H1 (cell line): ENCODE results near the gene ACVR2A. TPM values are rescaled to one million over a fixed set of nuclear protein-coding genes. Genes with fewer than 3 reads are reported as not detected.

Source experiments
- CTCF ChIA-PET: fragments of 300-600 bp; sonication (Branson Sonifier 250); formaldehyde crosslinking; loops from one replicate; lab custom pipeline; 2021; ENCODE audit not compliant: partially characterized antibody; lab: Charles Lee
- POLR2A ChIA-PET: fragments of 300-600 bp; sonication (Branson Sonifier 250); formaldehyde crosslinking; loops from one replicate; lab custom pipeline; 2021; ENCODE audit warnings: inconsistent platforms; ENCODE audit not compliant: partially characterized antibody; lab: Charles Lee
- DNase-seq, 2 experiments: peaks; one replicate each; pipeline versions ENCODE4 v3.0.0 to v3.0.0-alpha.2; 2010 to 2022; ENCODE audit warnings: low spot score in 2 of 2, low read depth in 1 of 2, mixed read lengths in 1 of 2
- FAIRE-seq: peaks from 2 replicates; lab custom pipeline; 2011; peaks lifted over from hg19 to GRCh38; lab: Jason Lieb, UNC
- H2AFZ ChIP-seq: 2 replicates; pipeline ENCODE4 v1.8.1; 2012; ENCODE audit warnings: low read length, inconsistent platforms
- H2AK5ac ChIP-seq: 2 replicates; pipeline ENCODE4 v1.6.1; 2013; ENCODE audit warnings: low read depth, low read length
- H2BK120ac ChIP-seq: replicated peaks from 2 replicates; pipeline ENCODE3; 2013; ENCODE audit warnings: low read depth, low read length, inconsistent platforms
- H2BK12ac ChIP-seq: 2 replicates; pipeline ENCODE4 v1.6.1; 2013; ENCODE audit warnings: low read depth, low read length
- H2BK15ac ChIP-seq: 2 replicates; pipeline ENCODE4 v1.6.1; 2013; ENCODE audit warnings: low read length
- H2BK20ac ChIP-seq: 2 replicates; pipeline ENCODE4 v1.6.1; 2013; ENCODE audit warnings: low read length
- H2BK5ac ChIP-seq: 2 replicates; pipeline ENCODE4 v1.6.1; 2013; ENCODE audit warnings: low read depth, low read length
- H3K14ac ChIP-seq: 2 replicates; pipeline ENCODE4 v1.6.1; 2013; ENCODE audit warnings: inconsistent platforms; ENCODE audit not compliant: insufficient read length
- H3K18ac ChIP-seq: 2 replicates; pipeline ENCODE4 v1.6.1; 2013; ENCODE audit warnings: low read length; ENCODE audit errors: extremely low read depth
- H3K23ac ChIP-seq: 2 replicates; pipeline ENCODE4 v1.6.1; 2013; ENCODE audit warnings: inconsistent platforms; ENCODE audit not compliant: insufficient read length
- H3K23me2 ChIP-seq: 2 replicates; pipeline ENCODE4 v1.6.1; 2013; ENCODE audit warnings: low read depth, low read length
- H3K27ac ChIP-seq: 2 replicates; pipeline ENCODE4 v1.6.1; 2011; ENCODE audit warnings: low read depth, low read length, inconsistent platforms
- H3K27me3 ChIP-seq, 4 experiments: replicated peaks in 1 of 4; 1 replicate in 1 of 4; 2 replicates in 3 of 4; pipeline versions ENCODE4 v1.6.1 to v1.8.1; 2011 to 2013; ENCODE audit warnings: low read length in 3 of 4, mild to moderate bottlenecking in 3 of 4, inconsistent platforms in 2 of 4, mixed read lengths in 2 of 4, moderate library complexity in 1 of 4; ENCODE audit not compliant: control insufficient read depth in 3 of 4, insufficient read depth in 3 of 4; ENCODE audit errors: extremely low read depth in 1 of 4
- H3K36me3 ChIP-seq, 4 experiments: 2 replicates each; pipeline versions ENCODE4 v1.6.1 to v1.8.1; 2011 to 2013; ENCODE audit warnings: mild to moderate bottlenecking in 4 of 4, low read length in 3 of 4, moderate library complexity in 2 of 4, control low read depth in 1 of 4, inconsistent platforms in 1 of 4; ENCODE audit not compliant: insufficient read depth in 4 of 4, control insufficient read depth in 2 of 4
- H3K4ac ChIP-seq: replicated peaks from 2 replicates; pipeline ENCODE3; 2013; ENCODE audit warnings: low read length, low read depth, mixed read lengths, inconsistent platforms; ENCODE audit not compliant: insufficient read length
- H3K4me1 ChIP-seq, 4 experiments: replicated peaks in 1 of 4; 1 replicate in 1 of 4; 2 replicates in 3 of 4; pipeline versions ENCODE4 v1.6.1 to v1.8.1; 2011 to 2013; ENCODE audit warnings: low read length in 3 of 4, inconsistent platforms in 2 of 4, mixed read lengths in 1 of 4; ENCODE audit not compliant: insufficient read depth in 4 of 4, control insufficient read depth in 3 of 4
- H3K4me2 ChIP-seq, 2 experiments: 2 replicates each; pipeline versions ENCODE4 v1.6.1 to v1.8.1; 2011 to 2013; ENCODE audit warnings: low read depth in 2 of 2, low read length in 2 of 2, control low read depth in 1 of 2, inconsistent platforms in 1 of 2, mild to moderate bottlenecking in 1 of 2; ENCODE audit not compliant: insufficient read depth in 1 of 2
- H3K4me3 ChIP-seq, 4 experiments: fragments of 200-600, 300-600 bp in 1 of 4; sonication (generic), shearing (Covaris generic), sonication (Bioruptor Twin) in 1 of 4; 2 replicates each; pipeline versions ENCODE4 v1.5.1 to v1.8.1; 2011 to 2016; ENCODE audit warnings: low read length in 4 of 4, low read depth in 3 of 4, control low read depth in 2 of 4, inconsistent platforms in 2 of 4, mild to moderate bottlenecking in 2 of 4, mixed read lengths in 1 of 4, moderate library complexity in 1 of 4; ENCODE audit not compliant: insufficient read depth in 2 of 4; ENCODE audit errors: extremely low read depth in 1 of 4
- H3K56ac ChIP-seq: replicated peaks from 2 replicates; pipeline ENCODE3; 2013; ENCODE audit warnings: low read depth, mild to moderate bottlenecking, mixed read lengths, low read length, inconsistent platforms; ENCODE audit not compliant: insufficient read length
- H3K79me1 ChIP-seq: 2 replicates; pipeline ENCODE4 v1.6.1; 2013; ENCODE audit warnings: low read depth, low read length, control low read depth
- H3K79me2 ChIP-seq, 2 experiments: 2 replicates each; pipeline versions ENCODE4 v1.6.1 to v1.8.1; 2012 to 2013; ENCODE audit warnings: low read length in 2 of 2, mild to moderate bottlenecking in 2 of 2, inconsistent platforms in 1 of 2; ENCODE audit not compliant: insufficient read depth in 2 of 2, control insufficient read depth in 1 of 2
- H3K9ac ChIP-seq, 4 experiments: replicated peaks in 1 of 4; 1 replicate in 1 of 4; 2 replicates in 3 of 4; pipeline versions ENCODE4 v1.6.1 to v1.8.1; 2011 to 2013; ENCODE audit warnings: low read depth in 3 of 4, low read length in 3 of 4, control low read depth in 2 of 4, mild to moderate bottlenecking in 2 of 4, moderate library complexity in 2 of 4, inconsistent platforms in 1 of 4; ENCODE audit errors: extremely low read depth in 1 of 4
- H3K9me3 ChIP-seq, 2 experiments: 2 replicates each; pipeline versions ENCODE4 v1.6.1 to v1.8.1; 2012 to 2013; ENCODE audit warnings: mild to moderate bottlenecking in 2 of 2, moderate library complexity in 2 of 2, control low read depth in 1 of 2, inconsistent platforms in 1 of 2, low read depth in 1 of 2, low read length in 1 of 2, mixed read lengths in 1 of 2; ENCODE audit not compliant: insufficient read depth in 2 of 2
- H4K20me1 ChIP-seq, 2 experiments: replicated peaks in 1 of 2; 2 replicates each; pipeline versions ENCODE3 to v1.8.1; 2011 to 2013; ENCODE audit warnings: inconsistent platforms in 2 of 2, low read length in 2 of 2, mild to moderate bottlenecking in 1 of 2; ENCODE audit not compliant: insufficient read depth in 2 of 2, control insufficient read depth in 1 of 2
- H4K5ac ChIP-seq: 2 replicates; pipeline ENCODE4 v1.6.1; 2013; ENCODE audit warnings: low read length, low read depth, mixed read lengths, inconsistent platforms; ENCODE audit not compliant: insufficient read length
- H4K8ac ChIP-seq: 2 replicates; pipeline ENCODE4 v1.8.0; 2013; ENCODE audit warnings: mild to moderate bottlenecking, moderate library complexity, low read length, inconsistent platforms; ENCODE audit not compliant: insufficient read depth; ENCODE audit errors: extremely low read depth
- H4K91ac ChIP-seq: replicated peaks from 2 replicates; pipeline ENCODE3; 2013; ENCODE audit warnings: low read length, mixed read lengths, inconsistent platforms; ENCODE audit not compliant: insufficient read length
- MAFK ChIP-seq: IDR thresholded peaks from 2 replicates; pipeline ENCODE4 v1.6.1; 2012; ENCODE audit warnings: low read depth, mild to moderate bottlenecking, improper control_type of control experiment, low read length
- NANOG ChIP-seq: IDR thresholded peaks from 2 replicates; pipeline ENCODE4 v1.6.1; 2011; ENCODE audit warnings: low read length, low read depth, mild to moderate bottlenecking, inconsistent platforms; ENCODE audit not compliant: insufficient read depth, poor library complexity, severe bottlenecking
- WGBS, 2 experiments: shearing (Covaris generic) in 1 of 2; methylation state at CpG; one replicate each; pipeline versions ENCODE4 v1.1.6 to v1.1.7; 2013 to 2015; ENCODE audit warnings: low lambda C conversion rate in 2 of 2, mixed read lengths in 2 of 2, inconsistent platforms in 1 of 2, low coverage in 1 of 2, missing lambda C conversion rate in 1 of 2; ENCODE audit not compliant: insufficient replicate concordance in 2 of 2, insufficient coverage in 1 of 2, insufficient read length in 1 of 2; ENCODE audit errors: extremely low coverage in 1 of 2, missing lambda C conversion rate in 1 of 2; 5-methylcytosine and 5-hydroxymethylcytosine counted together
- polyA plus RNA-seq, 7 experiments: library from polyadenylated mRNA; depleted of rRNA in 3 of 7; stranded (reverse) in 5 of 7; unstranded in 2 of 7; fragments of >200 nt in 5 of 7; fragments of 200-250 nt in 2 of 7; gene quantifications; 1 replicate in 5 of 7; 2 replicates in 1 of 7; 4 replicates in 1 of 7; pipeline versions ENCODE4 v1.2.1 to v1.2.3, GENCODE V29; 2011 to 2013; ENCODE audit warnings: missing spikeins in 2 of 7, mixed read lengths in 2 of 7
- total RNA-seq: library from RNA; stranded (reverse); fragmentation: NEBNext Ultra II Directional; extraction: Animal tissue kit (Norgen Biotek cat#: 25700); gene quantifications from 2 replicates; pipeline ENCODE4 v1.2.1, GENCODE V29; 2021

The ACVR2A gene
- total and polyA plus RNA-seq, 2 of the 8 experiments (the other 6 are each of a cell fraction or from before 2014, with no cell fraction given) = 3.4 to 18.1 TPM

- no peak overlapping the region for H2BK20ac ChIP-seq
- H3K9ac ChIP-seq = no peak overlapping the region
- no peak overlapping the region for H3K18ac ChIP-seq
- POLR2A ChIA-PET = no interaction called here
- CTCF ChIA-PET = interaction anchor here (0.5 to 1.6 kb wide), 3 partner anchors 14 to 1003 kb away, joined by 3 to 5 read pairs (median 3); no protein-coding TSS in a partner anchor
- H3K79me2 ChIP-seq = peaks cover 0 to 64% of the 10 kb centered on the region in 2 experiments; a peak in 3 of 4 replicates
- peaks cover 0 to 13% (median 0%) of the 10 kb centered on the region in 4 experiments; a peak in 1 of 8 replicates for H3K36me3 ChIP-seq
- H4K8ac ChIP-seq = no peak overlapping the region
- H2BK120ac ChIP-seq = no peak overlapping the region
- H3K4ac ChIP-seq = no peak overlapping the region
- H3K27me3 ChIP-seq = no peaks in the 10 kb centered on the region
- H3K23me2 ChIP-seq = no peaks in the 10 kb centered on the region
- no peak for FAIRE-seq
- no peak overlapping the region for H3K14ac ChIP-seq
- DNase-seq = no peak
- H4K20me1 ChIP-seq = peaks cover 0 to 7% of the 10 kb centered on the region in 2 experiments
- H3K79me1 ChIP-seq = peaks cover 8% of the 10 kb centered on the region
- no peak overlapping the region for H2BK5ac ChIP-seq
- no peak overlapping the region for H3K56ac ChIP-seq
- no peak overlapping the region for H2BK15ac ChIP-seq
- WGBS, 2 experiments = 86% methylated on average over 2 of the region's 2 CpGs; no CpG with 5 or more reads in 1 of the 2 experiments
- H3K23ac ChIP-seq = no peak overlapping the region
- no peak overlapping the region for H2AFZ ChIP-seq
- no peaks in the 10 kb centered on the region for H3K9me3 ChIP-seq
- H4K91ac ChIP-seq = no peak overlapping the region
- no peak overlapping the region for H4K5ac ChIP-seq
- no peak overlapping the region for H2BK12ac ChIP-seq
- peaks cover 0 to 5% (median 0%) of the 10 kb centered on the region in 4 experiments; a peak in 1 of 7 replicates for H3K4me1 ChIP-seq
- H3K4me3 ChIP-seq = no peak overlapping the region
- no peak overlapping the region for H2AK5ac ChIP-seq
- no peak overlapping the region for H3K27ac ChIP-seq
- TF ChIP-seq NANOG (no peak), MAFK (peak; percentile 43; the same call in 1 of the 2 replicates)
- no peak overlapping the region for H3K4me2 ChIP-seq
These were observed 131.3 kb downstream of the ACVR2A start for GRCh38 chr2:147976102-147976501.
